ENCODE measurements around the gene AGGF1.
"Not testable (repeated sequence)": the region's sequence is repeated elsewhere in the genome, so short reads cannot be mapped to it uniquely, and the experiment has no call there.

Gene AGGF1, protein sequence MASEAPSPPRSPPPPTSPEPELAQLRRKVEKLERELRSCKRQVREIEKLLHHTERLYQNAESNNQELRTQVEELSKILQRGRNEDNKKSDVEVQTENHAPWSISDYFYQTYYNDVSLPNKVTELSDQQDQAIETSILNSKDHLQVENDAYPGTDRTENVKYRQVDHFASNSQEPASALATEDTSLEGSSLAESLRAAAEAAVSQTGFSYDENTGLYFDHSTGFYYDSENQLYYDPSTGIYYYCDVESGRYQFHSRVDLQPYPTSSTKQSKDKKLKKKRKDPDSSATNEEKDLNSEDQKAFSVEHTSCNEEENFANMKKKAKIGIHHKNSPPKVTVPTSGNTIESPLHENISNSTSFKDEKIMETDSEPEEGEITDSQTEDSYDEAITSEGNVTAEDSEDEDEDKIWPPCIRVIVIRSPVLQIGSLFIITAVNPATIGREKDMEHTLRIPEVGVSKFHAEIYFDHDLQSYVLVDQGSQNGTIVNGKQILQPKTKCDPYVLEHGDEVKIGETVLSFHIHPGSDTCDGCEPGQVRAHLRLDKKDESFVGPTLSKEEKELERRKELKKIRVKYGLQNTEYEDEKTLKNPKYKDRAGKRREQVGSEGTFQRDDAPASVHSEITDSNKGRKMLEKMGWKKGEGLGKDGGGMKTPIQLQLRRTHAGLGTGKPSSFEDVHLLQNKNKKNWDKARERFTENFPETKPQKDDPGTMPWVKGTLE

GRCh38 chr5:77030097-77031071 is at the start of gene AGGF1:
AGGF1 (plus strand) TSS chr5:77030404; CDS start chr5:77030767, 363 bp downstream.
- peak; percentile 79 for DNase-seq

GRCh38 chr5:76980518-76981144 is 49.6 kb upstream of the AGGF1 start:
- no peak for DNase-seq

DNA sequence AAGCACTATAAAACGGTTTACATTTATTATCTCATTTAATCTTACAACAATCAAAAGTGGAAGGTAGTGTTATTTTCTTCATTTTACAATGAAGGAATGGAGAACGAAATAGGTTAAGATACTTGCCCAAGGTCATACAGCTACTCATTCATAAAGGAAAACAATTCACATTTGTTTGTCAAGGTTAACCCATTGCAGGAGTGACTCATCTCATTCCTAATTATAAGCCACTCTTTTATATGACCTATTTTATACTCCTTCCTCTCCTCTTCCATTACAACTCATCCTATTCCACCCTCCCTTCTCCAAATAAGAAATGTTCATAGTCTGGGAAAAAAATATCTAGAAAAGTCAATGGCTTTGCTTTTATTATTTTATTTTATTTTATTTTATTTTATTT is 47.8 kb upstream of the AGGF1 start:
- DNase-seq, result no peak

GRCh38 chr5:76983468-76983867 is 46.7 kb upstream of the AGGF1 start:
- DNase-seq, result no peak

DNA sequence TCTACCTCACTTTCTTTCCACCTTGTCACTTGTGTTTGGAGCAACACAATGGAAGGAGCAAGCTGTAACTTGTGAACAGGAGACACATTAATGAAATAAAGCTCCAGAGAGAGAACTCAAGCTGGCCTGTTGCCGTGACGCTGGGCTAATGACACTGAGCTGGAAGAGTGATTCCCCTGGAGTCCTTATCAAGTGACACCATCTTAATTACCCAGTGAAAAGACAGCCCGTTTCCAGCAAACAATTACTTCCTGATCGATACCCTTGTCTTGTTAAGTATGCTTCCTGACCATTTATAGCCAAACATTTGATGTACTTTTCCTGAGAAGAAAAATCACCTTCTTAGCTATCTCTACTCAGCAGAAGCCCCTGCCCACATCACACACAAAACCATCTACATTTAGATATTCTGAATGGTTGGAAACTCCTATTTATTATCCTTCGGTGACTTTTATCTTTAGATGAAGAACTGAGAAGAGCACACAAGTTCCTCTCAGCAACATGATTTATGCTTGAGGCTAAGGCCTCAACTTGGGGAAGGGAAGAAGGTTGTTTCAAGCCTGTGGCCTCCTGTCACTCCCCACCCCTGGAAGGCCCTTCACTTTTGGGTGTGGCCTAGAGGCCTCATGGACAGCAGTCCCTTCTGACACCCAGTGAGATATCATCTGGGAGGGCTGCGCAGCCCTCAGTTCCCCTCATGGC is 43.2 kb upstream of the AGGF1 start:
- peak; percentile 1 for DNase-seq

GRCh38 chr5:76990899-76991459 is 39.2 kb upstream of the AGGF1 start:
- no peak for DNase-seq

- DNase-seq, result not testable (repeated sequence)
Measured at GRCh38 chr5:76993436-76993835, 36.8 kb upstream of the AGGF1 start.

- no peak for DNase-seq
Measured at GRCh38 chr5:76994337-76994736, 35.9 kb upstream of the AGGF1 start.

- DNase-seq, result not testable (repeated sequence)
Measured at GRCh38 chr5:76998251-76998650, 32.0 kb upstream of the AGGF1 start.

DNA sequence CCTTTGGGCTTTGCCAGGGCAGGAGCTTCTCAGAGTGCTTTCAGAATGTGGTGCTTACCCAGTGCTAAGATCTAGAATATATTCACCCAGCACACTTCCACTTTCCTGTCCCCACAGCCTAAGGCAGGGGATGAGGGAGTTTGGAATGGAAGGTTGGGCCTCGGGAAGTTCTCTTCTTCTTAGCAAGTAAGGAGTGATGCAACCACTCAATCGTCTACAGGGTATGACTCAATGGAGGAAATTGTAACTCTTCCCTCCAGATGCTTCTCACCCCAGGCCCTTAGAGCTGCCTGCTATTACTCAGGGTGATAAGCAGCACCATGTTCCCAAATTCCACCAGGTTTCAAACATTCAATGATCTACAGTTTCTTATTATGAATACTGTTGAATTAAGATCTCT is 30.8 kb upstream of the AGGF1 start:
- no peak for DNase-seq

DNA sequence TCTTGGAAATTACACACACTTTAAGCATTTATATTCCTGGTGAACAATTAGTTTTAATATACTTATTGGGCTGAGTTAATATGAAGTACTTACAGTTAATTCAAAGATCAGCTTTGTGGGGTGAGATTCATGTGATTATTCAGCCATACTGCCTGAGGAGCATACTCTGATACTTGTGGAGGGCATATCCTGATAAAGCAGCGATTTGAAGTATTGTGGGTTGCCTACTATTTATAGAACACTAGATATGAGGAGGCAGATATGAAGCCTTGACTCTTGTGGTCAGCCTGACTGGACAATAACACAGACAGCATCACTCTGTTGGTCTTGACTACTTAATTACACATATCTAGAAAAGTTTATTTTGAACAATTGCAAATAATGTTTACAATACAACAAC is 27.0 kb upstream of the AGGF1 start:
- DNase-seq, result no peak

- no peak for DNase-seq
Measured at GRCh38 chr5:77006124-77006523, 24.1 kb upstream of the AGGF1 start.

DNA sequence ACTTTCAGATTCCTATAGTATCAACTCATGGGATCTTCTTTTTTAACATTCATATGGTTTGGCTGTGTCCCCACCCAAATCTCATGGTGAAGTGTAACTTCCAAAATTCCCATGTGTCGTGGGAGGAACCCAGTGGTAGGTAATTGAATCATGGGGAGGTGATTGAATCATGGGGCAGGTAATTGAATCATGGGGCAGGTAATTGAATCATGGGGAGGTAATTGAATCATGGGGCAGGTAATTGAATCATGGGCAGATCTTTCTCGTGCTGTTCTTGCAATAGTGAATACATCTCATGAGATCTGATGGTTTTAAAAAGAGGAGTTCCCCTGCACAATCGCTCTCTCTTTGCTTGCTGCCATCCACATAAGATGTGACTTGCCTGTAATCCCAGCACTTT is 21.8 kb upstream of the AGGF1 start:
- no peak for DNase-seq

GRCh38 chr5:77010243-77010642 is 20.0 kb upstream of the AGGF1 start:
- DNase-seq, result no peak

DNA sequence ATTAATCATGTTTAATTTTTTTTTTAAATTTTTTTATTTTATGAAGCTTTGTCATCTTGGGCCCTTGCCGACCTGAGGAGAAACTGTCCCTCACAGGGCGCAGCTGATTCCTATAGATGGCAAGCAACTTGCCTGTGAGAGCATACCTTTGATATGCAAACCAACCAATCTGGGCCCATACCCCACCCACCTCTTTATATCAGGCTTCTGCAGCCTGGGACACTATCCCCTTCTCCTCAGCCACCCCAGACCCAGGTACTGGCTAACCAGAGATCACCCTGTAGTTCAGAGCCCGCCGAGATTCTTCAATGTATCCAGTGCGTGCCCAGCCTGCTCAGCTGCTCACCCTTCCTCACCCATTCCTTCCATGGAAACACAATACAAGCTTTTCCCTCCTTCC is 18.7 kb upstream of the AGGF1 start:
- DNase-seq, result no peak

- DNase-seq, result no peak
Measured at GRCh38 chr5:77012601-77013000, 17.6 kb upstream of the AGGF1 start.

DNA sequence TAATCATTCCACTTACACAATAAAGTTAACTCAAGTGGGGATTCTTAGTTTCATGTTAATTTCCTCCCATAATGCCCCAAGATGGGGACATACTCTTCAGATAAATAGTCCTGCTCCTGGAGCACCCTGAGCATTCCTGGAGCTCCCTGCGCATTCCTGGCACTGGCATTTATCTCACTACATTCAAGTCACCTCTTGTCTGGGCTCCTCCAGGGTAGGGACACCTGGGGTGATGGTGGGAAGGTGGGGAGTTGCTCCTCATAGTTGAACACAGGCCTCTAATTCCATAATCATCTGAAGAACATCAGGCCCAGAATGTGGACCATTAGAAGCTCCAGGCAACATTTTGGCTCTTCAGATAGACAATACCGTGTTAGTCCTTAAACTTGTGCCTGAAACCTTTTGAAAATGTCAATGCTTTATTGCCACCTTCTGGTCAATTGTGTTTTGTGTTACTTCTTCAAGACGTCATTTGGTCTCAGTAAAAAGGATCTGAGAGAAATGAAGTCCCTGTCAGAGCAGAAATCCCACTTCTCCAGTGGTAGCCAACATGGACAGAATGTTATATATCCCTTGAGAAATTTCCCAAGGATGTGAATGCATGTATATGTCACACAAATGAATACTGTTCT is 14.2 kb upstream of the AGGF1 start:
- no peak for DNase-seq

DNA sequence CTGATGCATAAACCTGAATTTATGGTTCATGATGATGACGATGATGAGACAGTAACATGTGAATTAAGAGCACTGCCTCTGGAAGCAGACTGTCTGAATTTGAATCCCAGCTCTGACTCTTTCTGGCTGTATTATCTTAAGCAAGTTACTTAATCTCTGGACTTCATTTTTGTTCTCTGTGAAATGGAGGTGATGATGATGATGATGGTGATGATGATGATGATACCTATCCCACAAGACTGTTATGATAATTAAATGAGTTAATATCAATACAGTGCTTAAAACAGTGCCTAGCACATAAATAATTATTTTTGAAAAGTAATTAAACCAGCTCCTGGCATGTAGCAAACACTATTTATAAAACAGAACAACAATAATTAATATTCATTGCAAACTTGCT is 13.2 kb upstream of the AGGF1 start:
- DNase-seq, result no peak

DNA sequence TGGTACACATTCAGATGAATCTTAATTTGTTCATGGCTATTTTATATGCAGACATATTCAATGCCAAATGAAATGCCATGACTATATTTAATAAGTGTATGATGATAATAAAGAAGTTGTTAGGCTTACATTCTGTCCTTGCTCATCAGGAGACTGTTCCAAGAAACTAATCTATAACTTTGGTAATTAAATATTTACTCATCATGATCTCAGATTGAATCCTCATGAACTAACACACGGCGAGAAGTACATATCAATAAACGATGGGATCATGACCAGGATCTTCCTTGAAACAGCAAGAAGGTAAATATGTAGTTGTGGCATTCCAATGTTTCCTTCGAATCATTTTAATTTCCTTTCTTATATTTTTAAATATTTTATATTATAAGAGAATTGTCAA is 12.5 kb upstream of the AGGF1 start:
- DNase-seq, result no peak

- no peak for DNase-seq
Measured at GRCh38 chr5:77022511-77023417, 7.4 kb upstream of the AGGF1 start.

All from NCI-H510A (cell line).